ENCODE data around the gene PC. TPM values are rescaled to one million over a fixed set of nuclear protein-coding genes. Genes with fewer than 3 reads are reported as not detected.

PC gene
- total RNA-seq, 1 experiment from 2014 or later: 24.5 TPM

- H3K4me2 ChIP-seq (ENCODE audit: low read length): no peak overlapping the region
- H3K9ac ChIP-seq (ENCODE audit: low read length): no peak overlapping the region
- no peak overlapping the region for H3K27ac ChIP-seq (ENCODE audit: low read length)
- ATAC-seq: no peak
- TF ChIP-seq EZH2 (IDR thresholded peaks at IDR 0.05; ENCODE audit: low read length, unreplicated experiment): no peak
- no peak for TF ChIP-seq EZH2phosphoT487 (IDR thresholded peaks at IDR 0.05; ENCODE audit: borderline replicate concordance, low read length)
- TF ChIP-seq CTCF (conservative IDR thresholded peaks at IDR 0.05; ENCODE audit: low read depth, low read length): no peak
- H3K9me2 ChIP-seq (replicated peaks; ENCODE audit: low read length): no peaks in the 10 kb centered on the region
- ChIA-PET POLR2A (ENCODE audit: unreplicated experiment) (no interaction called here), CTCF (no interaction called here)
- H4K20me1 ChIP-seq (ENCODE audit: low read length): no peaks in the 10 kb centered on the region
- peaks cover 30% of the 10 kb centered on the region for H3K4me1 ChIP-seq (ENCODE audit: insufficient read depth, low read length)
- no peaks in the 10 kb centered on the region for H3K27me3 ChIP-seq (ENCODE audit: low read length)
- no peak for DNase-seq
- no peak overlapping the region for H2AFZ ChIP-seq (ENCODE audit: low read length)
- H3K36me3 ChIP-seq (ENCODE audit: low read depth, low read length): no peaks in the 10 kb centered on the region
- intact Hi-C loops (cut with micrococcal nuclease): loop anchor here (10.0 kb wide), 1 partner anchor 169 kb away; the partner anchor contains the start of gene RHOD
- H3F3A ChIP-seq (ENCODE audit: low read length, unreplicated experiment): no peaks in the 10 kb centered on the region
- BruUV-seq (replicated peaks): no TSS peak
- H3K4me3 ChIP-seq (ENCODE audit: low read length): no peak overlapping the region
- H3K9me3 ChIP-seq (ENCODE audit: low read length): no peaks in the 10 kb centered on the region
- peaks cover 6% of the 10 kb centered on the region; the same call in 1 of the 2 replicates for H3K79me2 ChIP-seq (ENCODE audit: low read length)
These were observed 72.2 kb downstream of the PC start for GRCh38 chr11:66885950-66886440.

GRCh38 chr11:66885469-66885868 is 72.7 kb downstream of the PC start:
- H3K79me2 ChIP-seq (ENCODE audit: low read length): peaks cover 6% of the 10 kb centered on the region; the same call in 1 of the 2 replicates
- H2AFZ ChIP-seq (ENCODE audit: low read length): no peak overlapping the region
- TF ChIP-seq EZH2phosphoT487 (IDR thresholded peaks at IDR 0.05; ENCODE audit: borderline replicate concordance, low read length) (no peak), EZH2 (IDR thresholded peaks at IDR 0.05; ENCODE audit: low read length, unreplicated experiment) (no peak), CTCF (conservative IDR thresholded peaks at IDR 0.05; ENCODE audit: low read depth, low read length) (no peak)
- CTCF ChIA-PET: no interaction called here
- H3K27ac ChIP-seq (ENCODE audit: low read length): no peak overlapping the region
- H3K4me2 ChIP-seq (ENCODE audit: low read length): no peak overlapping the region
- no peaks in the 10 kb centered on the region for H3F3A ChIP-seq (ENCODE audit: low read length, unreplicated experiment)
- no peak overlapping the region for H3K4me3 ChIP-seq (ENCODE audit: low read length)
- H3K9me3 ChIP-seq (ENCODE audit: low read length): no peaks in the 10 kb centered on the region
- intact Hi-C loops (cut with micrococcal nuclease): loop anchor here (10.0 kb wide), 1 partner anchor 169 kb away; the partner anchor contains the start of gene RHOD
- POLR2A ChIA-PET (ENCODE audit: unreplicated experiment): no interaction called here
- no peaks in the 10 kb centered on the region for H3K27me3 ChIP-seq (ENCODE audit: low read length)
- no peak for ATAC-seq
- no peaks in the 10 kb centered on the region for H3K36me3 ChIP-seq (ENCODE audit: low read depth, low read length)
- H3K4me1 ChIP-seq (ENCODE audit: insufficient read depth, low read length): peaks cover 35% of the 10 kb centered on the region
- H3K9ac ChIP-seq (ENCODE audit: low read length): no peak overlapping the region
- no peaks in the 10 kb centered on the region for H4K20me1 ChIP-seq (ENCODE audit: low read length)
- no TSS peak for BruUV-seq (replicated peaks)
- no peaks in the 10 kb centered on the region for H3K9me2 ChIP-seq (replicated peaks; ENCODE audit: low read length)
- DNase-seq: no peak

- Histone ChIP-seq H3K9ac (ENCODE audit: low read length) (no peak overlapping the region), H3K9me3 (ENCODE audit: low read length) (no peaks in the 10 kb centered on the region), H3K36me3 (ENCODE audit: low read depth, low read length) (no peaks in the 10 kb centered on the region), H3K4me1 (ENCODE audit: insufficient read depth, low read length) (peaks cover 41% of the 10 kb centered on the region), H4K20me1 (ENCODE audit: low read length) (no peaks in the 10 kb centered on the region), H3K4me3 (ENCODE audit: low read length) (no peak overlapping the region), H3K79me2 (ENCODE audit: low read length) (peaks cover 6% of the 10 kb centered on the region; the same call in 1 of the 2 replicates), H2AFZ (ENCODE audit: low read length) (no peak overlapping the region), H3F3A (ENCODE audit: low read length, unreplicated experiment) (no peaks in the 10 kb centered on the region), H3K4me2 (ENCODE audit: low read length) (no peak overlapping the region), H3K27me3 (ENCODE audit: low read length) (no peaks in the 10 kb centered on the region), H3K9me2 (replicated peaks; ENCODE audit: low read length) (no peaks in the 10 kb centered on the region), H3K27ac (ENCODE audit: low read length) (0 out of 2 replicates have a peak overlapping the region, but pooled peaks have one; percentile 78)
- ChIA-PET CTCF (interaction anchor here (0.5 kb wide), 1 partner anchor 170 kb away, joined by 3 read pairs; no protein-coding TSS in a partner anchor), POLR2A (ENCODE audit: unreplicated experiment) (no interaction called here)
- DNase-seq (no peak), ATAC-seq (no peak)
- BruUV-seq (replicated peaks): no TSS peak
- intact Hi-C loops (cut with micrococcal nuclease): loop anchor here (5.0 to 10.0 kb wide), 2 partner anchors 73 to 170 kb away; partner anchors contain the start of genes PC and RHOD
- TF ChIP-seq EZH2 (IDR thresholded peaks at IDR 0.05; ENCODE audit: low read length, unreplicated experiment) (no peak), CTCF (conservative IDR thresholded peaks at IDR 0.05; ENCODE audit: low read depth, low read length) (no peak), EZH2phosphoT487 (IDR thresholded peaks at IDR 0.05; ENCODE audit: borderline replicate concordance, low read length) (no peak)
These were observed 73.7 kb downstream of the PC start for GRCh38 chr11:66884443-66884842.

Data from PC-3 (cell line).